ENCODE measurements around the gene GDF3. TPM values are rescaled to one million over a fixed set of nuclear protein-coding genes. Genes with fewer than 3 reads are reported as not detected.

GDF3 gene
- total and polyA plus RNA-seq, 2 of the 13 experiments (the other 11 are each of a cell fraction or from before 2014, with no cell fraction given) = not detected

- no peak for TF ChIP-seq ZNF678 (CRISPR knock-in tag; IDR thresholded peaks at IDR 0.05)
- TF ChIP-seq HOXD1 (CRISPR knock-in tag; IDR thresholded peaks at IDR 0.05) = no peak
- no peak for TF ChIP-seq TFAP4 (IDR thresholded peaks at IDR 0.05; ENCODE audit: borderline replicate concordance, low read depth)
- no peak for TF ChIP-seq PHF20 (CRISPR knock-in tag; IDR thresholded peaks at IDR 0.05)
- no peak for TF ChIP-seq ARID3A (IDR thresholded peaks at IDR 0.05; ENCODE audit: low read depth, low read length)
- no peak for TF ChIP-seq ZFP36 (IDR thresholded peaks at IDR 0.05; ENCODE audit: borderline replicate concordance, low read depth, low read length, partially characterized antibody)
- Histone ChIP-seq H3K27ac (ENCODE audit: extremely low read length, insufficient read depth, low read length) (no peak overlapping the region), H3K4me3 (replicated peaks in 1 of 3; ENCODE audit: insufficient read depth in 1 of 3, low read depth in 2 of 3, low read length in 3 of 3) (no peak overlapping the region), H4K20me1 (ENCODE audit: insufficient read depth, low read length) (no peaks in the 10 kb centered on the region), H3K4me1 (ENCODE audit: insufficient read depth, low read length) (no peaks in the 10 kb centered on the region), H3K9me3 (ENCODE audit: low read length) (no peaks in the 10 kb centered on the region), H3K27me3 (ENCODE audit: control insufficient read depth in 1 of 2, insufficient read depth in 2 of 2, low read length in 2 of 2) (0 out of 5 replicates have a peak, but pooled peaks cover 0 to 4% of the 10 kb centered on the region in 2 experiments), H3K79me2 (ENCODE audit: insufficient read depth, low read length) (no peaks in the 10 kb centered on the region), H3K4me2 (ENCODE audit: low read depth, low read length) (no peak overlapping the region), H2AFZ (ENCODE audit: low read length) (no peak overlapping the region), H3K9ac (ENCODE audit: insufficient read depth, low read depth, low read length) (no peak overlapping the region), H3K36me3 (replicated peaks in 1 of 2; ENCODE audit: control insufficient read depth in 1 of 2, insufficient read depth in 2 of 2, low read length in 2 of 2) (no peaks in the 10 kb centered on the region)
- intact Hi-C loops (cut with micrococcal nuclease; ENCODE audit: unreplicated experiment) = no loop called here
- ATAC-seq (no peak), FAIRE-seq (no peak), DNase-seq (ENCODE audit: low spot score) (no peak)
- 73% methylated on average over 6 of the region's 6 CpGs for WGBS (ENCODE audit: low lambda C conversion rate)
- ChIA-PET CTCF (ENCODE audit: low intra/inter-chr PET ratio, low total read pairs) (no interaction called here), POLR2A (no interaction called here)
- in situ Hi-C loops (cut with HindIII; ENCODE audit: extremely low pct_ligation_motif_present, low pct_unique_long_range_greater_than_20kb) = no loop called here
- BruUV-seq (replicated peaks) = no TSS peak
Observed at GRCh38 chr12:7693793-7694192, 1.8 kb downstream of the GDF3 start.

- ATAC-seq = no peak
- no peak for DNase-seq (ENCODE audit: low spot score)
- no peak overlapping the region for H3K4me2 ChIP-seq (ENCODE audit: low read depth, low read length)
- H3K27ac ChIP-seq (ENCODE audit: extremely low read length, insufficient read depth, low read length) = no peak overlapping the region
- intact Hi-C loops (cut with micrococcal nuclease; ENCODE audit: unreplicated experiment) (no loop called here), in situ Hi-C loops (cut with HindIII; ENCODE audit: extremely low pct_ligation_motif_present, low pct_unique_long_range_greater_than_20kb) (no loop called here)
- 74% methylated on average over 2 of the region's 2 CpGs for WGBS (ENCODE audit: low lambda C conversion rate)
- H3K79me2 ChIP-seq (ENCODE audit: insufficient read depth, low read length) = no peaks in the 10 kb centered on the region
- H3K27me3 ChIP-seq (ENCODE audit: control insufficient read depth in 1 of 2, insufficient read depth in 2 of 2, low read length in 2 of 2) = no peaks in the 10 kb centered on the region
- POLR2A ChIA-PET = no interaction called here
- H3K9me3 ChIP-seq (ENCODE audit: low read length) = no peaks in the 10 kb centered on the region
- no peak for TF ChIP-seq KDM3A (CRISPR knock-in tag; IDR thresholded peaks at IDR 0.05; ENCODE audit: low read depth)
- H3K36me3 ChIP-seq (replicated peaks in 1 of 2; ENCODE audit: control insufficient read depth in 1 of 2, insufficient read depth in 2 of 2, low read length in 2 of 2) = no peaks in the 10 kb centered on the region
- no peaks in the 10 kb centered on the region for H4K20me1 ChIP-seq (ENCODE audit: insufficient read depth, low read length)
- FAIRE-seq = no peak
- H3K9ac ChIP-seq (ENCODE audit: insufficient read depth, low read depth, low read length) = no peak overlapping the region
- BruUV-seq (replicated peaks) = no TSS peak
- CTCF ChIA-PET (ENCODE audit: low intra/inter-chr PET ratio, low total read pairs) = no interaction called here
- no peak overlapping the region for H2AFZ ChIP-seq (ENCODE audit: low read length)
- no peak overlapping the region for H3K4me3 ChIP-seq (replicated peaks in 1 of 3; ENCODE audit: insufficient read depth in 1 of 3, low read depth in 2 of 3, low read length in 3 of 3)
- H3K4me1 ChIP-seq (ENCODE audit: insufficient read depth, low read length) = 0 out of 2 replicates have a peak, but pooled peaks cover 4% of the 10 kb centered on the region
Observed at GRCh38 chr12:7681535-7681934, 14.0 kb downstream of the GDF3 start.

Measured in HepG2 (cell line).